ENCODE data around the gene OLFML2A. TPM values are rescaled to one million over a fixed set of nuclear protein-coding genes. Genes with fewer than 3 reads are reported as not detected.

The OLFML2A gene
- total RNA-seq, 1 donor from 2014 or later, result not detected

GRCh38 chr9:124774129-124774978, 2.6 kb upstream of the OLFML2A start:
- H3K4me3 Mint-ChIP-seq, result no peak overlapping the region
- H3K9me3 Mint-ChIP-seq, result no peaks in the 10 kb centered on the region
- peaks cover 49% of the 10 kb centered on the region for H3K27me3 Mint-ChIP-seq
- no peak overlapping the region for H3K27ac Mint-ChIP-seq
- intact Hi-C loops (cut with micrococcal nuclease), result loop anchor here (1.0 to 5.0 kb wide), 4 partner anchors 79 to 600 kb away; partner anchors contain the start of genes HSPA5 and WDR38
- H3K4me1 Mint-ChIP-seq, result peaks cover 43% of the 10 kb centered on the region
- peak; percentile 95 for DNase-seq
- H3K36me3 Mint-ChIP-seq (ENCODE audit: low read depth), result no peaks in the 10 kb centered on the region

GRCh38 chr9:124776618-124776953, 347 bp upstream of the OLFML2A start:
- no peak overlapping the region for H3K27ac Mint-ChIP-seq
- peak overlapping the region; percentile 77 for H3K4me3 Mint-ChIP-seq
- intact Hi-C loops (cut with micrococcal nuclease), result no loop called here
- H3K9me3 Mint-ChIP-seq, result no peaks in the 10 kb centered on the region
- peaks cover 28% of the 10 kb centered on the region for H3K4me1 Mint-ChIP-seq
- no peaks in the 10 kb centered on the region for H3K36me3 Mint-ChIP-seq (ENCODE audit: low read depth)
- no peak for DNase-seq
- peaks cover 40% of the 10 kb centered on the region for H3K27me3 Mint-ChIP-seq

GRCh38 chr9:124778575-124779367, 1.8 kb downstream of the OLFML2A start:
- Mint-ChIP-seq H3K4me1 (peaks cover 15% of the 10 kb centered on the region), H3K9me3 (no peaks in the 10 kb centered on the region), H3K27me3 (peaks cover 34% of the 10 kb centered on the region), H3K36me3 (ENCODE audit: low read depth) (no peaks in the 10 kb centered on the region), H3K4me3 (no peak overlapping the region), H3K27ac (no peak overlapping the region)
- DNase-seq, result no peak
- intact Hi-C loops (cut with micrococcal nuclease), result no loop called here

- Mint-ChIP-seq H3K27me3 (peaks cover 31% of the 10 kb centered on the region), H3K27ac (no peak overlapping the region), H3K4me3 (no peak overlapping the region), H3K36me3 (ENCODE audit: low read depth) (no peaks in the 10 kb centered on the region), H3K9me3 (no peaks in the 10 kb centered on the region), H3K4me1 (peaks cover 8% of the 10 kb centered on the region)
- no peak for DNase-seq
- intact Hi-C loops (cut with micrococcal nuclease), result no loop called here
Observed at GRCh38 chr9:124779368-124780059, 2.6 kb downstream of the OLFML2A start.

GRCh38 chr9:124780060-124780756, 3.3 kb downstream of the OLFML2A start:
- DNase-seq, result no peak
- no peak overlapping the region for H3K4me3 Mint-ChIP-seq

GRCh38 chr9:124780757-124781151, 3.8 kb downstream of the OLFML2A start:
- no peaks in the 10 kb centered on the region for H3K9me3 Mint-ChIP-seq
- peaks cover 8% of the 10 kb centered on the region for H3K4me1 Mint-ChIP-seq
- no peaks in the 10 kb centered on the region for H3K36me3 Mint-ChIP-seq (ENCODE audit: low read depth)
- no peak overlapping the region for H3K27ac Mint-ChIP-seq
- intact Hi-C loops (cut with micrococcal nuclease), result no loop called here
- H3K27me3 Mint-ChIP-seq, result peaks cover 25% of the 10 kb centered on the region
- H3K4me3 Mint-ChIP-seq, result no peak overlapping the region
- DNase-seq, result no peak

More at GRCh38 chr9:124780060-124780756, 3.3 kb downstream of the OLFML2A start:
- H3K36me3 Mint-ChIP-seq (ENCODE audit: low read depth), result no peaks in the 10 kb centered on the region
- intact Hi-C loops (cut with micrococcal nuclease), result no loop called here
- H3K9me3 Mint-ChIP-seq, result no peaks in the 10 kb centered on the region
- peaks cover 29% of the 10 kb centered on the region for H3K27me3 Mint-ChIP-seq
- H3K4me1 Mint-ChIP-seq, result peaks cover 8% of the 10 kb centered on the region
- H3K27ac Mint-ChIP-seq, result no peak overlapping the region

GRCh38 chr9:124781967-124782660, 5.2 kb downstream of the OLFML2A start:
- no peak overlapping the region for H3K27ac Mint-ChIP-seq
- H3K4me1 Mint-ChIP-seq, result no peaks in the 10 kb centered on the region
- peaks cover 15% of the 10 kb centered on the region for H3K27me3 Mint-ChIP-seq
- H3K36me3 Mint-ChIP-seq (ENCODE audit: low read depth), result no peaks in the 10 kb centered on the region
- H3K9me3 Mint-ChIP-seq, result no peaks in the 10 kb centered on the region
- H3K4me3 Mint-ChIP-seq, result no peak overlapping the region
- DNase-seq, result no peak
- intact Hi-C loops (cut with micrococcal nuclease), result no loop called here

- intact Hi-C loops (cut with micrococcal nuclease), result no loop called here
- no peak for DNase-seq
Observed at GRCh38 chr9:124782661-124783574, 6.0 kb downstream of the OLFML2A start.

GRCh38 chr9:124783830-124784229, 6.9 kb downstream of the OLFML2A start:
- intact Hi-C loops (cut with micrococcal nuclease), result no loop called here
- H3K27ac Mint-ChIP-seq, result no peak overlapping the region
- H3K4me3 Mint-ChIP-seq, result no peak overlapping the region
- H3K4me1 Mint-ChIP-seq, result no peaks in the 10 kb centered on the region
- peaks cover 8% of the 10 kb centered on the region for H3K27me3 Mint-ChIP-seq
- H3K36me3 Mint-ChIP-seq (ENCODE audit: low read depth), result no peaks in the 10 kb centered on the region
- H3K9me3 Mint-ChIP-seq, result no peaks in the 10 kb centered on the region
- no peak for DNase-seq

More at GRCh38 chr9:124782661-124783574, 6.0 kb downstream of the OLFML2A start:
- Mint-ChIP-seq H3K27me3 (peaks cover 12% of the 10 kb centered on the region), H3K36me3 (ENCODE audit: low read depth) (no peaks in the 10 kb centered on the region), H3K27ac (no peak overlapping the region), H3K4me1 (no peaks in the 10 kb centered on the region), H3K9me3 (no peaks in the 10 kb centered on the region), H3K4me3 (no peak overlapping the region)

- Mint-ChIP-seq H3K36me3 (ENCODE audit: low read depth) (no peaks in the 10 kb centered on the region), H3K4me3 (no peak overlapping the region), H3K9me3 (no peaks in the 10 kb centered on the region), H3K27me3 (peaks cover 8% of the 10 kb centered on the region), H3K27ac (no peak overlapping the region), H3K4me1 (no peaks in the 10 kb centered on the region)
- intact Hi-C loops (cut with micrococcal nuclease), result no loop called here
- no peak for DNase-seq
Observed at GRCh38 chr9:124784509-124784908, 7.6 kb downstream of the OLFML2A start.

GRCh38 chr9:124786881-124787573, 10.1 kb downstream of the OLFML2A start:
- no peaks in the 10 kb centered on the region for H3K36me3 Mint-ChIP-seq (ENCODE audit: low read depth)
- intact Hi-C loops (cut with micrococcal nuclease), result no loop called here
- H3K4me1 Mint-ChIP-seq, result no peaks in the 10 kb centered on the region
- DNase-seq, result no peak
- peaks cover 12% of the 10 kb centered on the region for H3K27me3 Mint-ChIP-seq
- H3K4me3 Mint-ChIP-seq, result no peak overlapping the region
- H3K9me3 Mint-ChIP-seq, result no peaks in the 10 kb centered on the region
- no peak overlapping the region for H3K27ac Mint-ChIP-seq
